HG03460 (cell line): ENCODE data around the gene LRMDA.

Experiments used
- ATAC-seq: cut with Tn5 transposase; IDR thresholded peaks from one replicate; pipeline ENCODE4 v1.9.1; 2021; ENCODE audit not compliant: unreplicated experiment

The LRMDA gene

DNA sequence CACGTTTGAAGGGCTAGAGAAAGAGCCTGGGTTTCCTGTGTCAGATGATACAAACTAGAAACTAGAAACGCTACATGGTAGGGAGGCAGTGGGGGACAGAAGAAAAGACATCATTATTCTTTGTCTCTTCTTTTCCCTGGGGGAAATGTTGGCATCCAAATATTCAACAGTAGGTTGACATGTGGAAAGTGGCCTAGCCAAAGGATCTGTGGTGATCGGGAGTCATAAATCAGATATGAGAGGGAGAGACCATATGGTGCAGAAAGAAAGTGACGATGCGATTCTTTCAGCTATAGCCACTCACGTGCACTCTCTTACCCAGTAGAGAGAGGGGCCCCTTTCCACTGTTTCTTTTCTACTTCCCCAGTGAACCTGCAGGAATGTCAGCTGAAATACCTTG is 964.7 kb downstream of the LRMDA start:
- no peak for ATAC-seq

DNA sequence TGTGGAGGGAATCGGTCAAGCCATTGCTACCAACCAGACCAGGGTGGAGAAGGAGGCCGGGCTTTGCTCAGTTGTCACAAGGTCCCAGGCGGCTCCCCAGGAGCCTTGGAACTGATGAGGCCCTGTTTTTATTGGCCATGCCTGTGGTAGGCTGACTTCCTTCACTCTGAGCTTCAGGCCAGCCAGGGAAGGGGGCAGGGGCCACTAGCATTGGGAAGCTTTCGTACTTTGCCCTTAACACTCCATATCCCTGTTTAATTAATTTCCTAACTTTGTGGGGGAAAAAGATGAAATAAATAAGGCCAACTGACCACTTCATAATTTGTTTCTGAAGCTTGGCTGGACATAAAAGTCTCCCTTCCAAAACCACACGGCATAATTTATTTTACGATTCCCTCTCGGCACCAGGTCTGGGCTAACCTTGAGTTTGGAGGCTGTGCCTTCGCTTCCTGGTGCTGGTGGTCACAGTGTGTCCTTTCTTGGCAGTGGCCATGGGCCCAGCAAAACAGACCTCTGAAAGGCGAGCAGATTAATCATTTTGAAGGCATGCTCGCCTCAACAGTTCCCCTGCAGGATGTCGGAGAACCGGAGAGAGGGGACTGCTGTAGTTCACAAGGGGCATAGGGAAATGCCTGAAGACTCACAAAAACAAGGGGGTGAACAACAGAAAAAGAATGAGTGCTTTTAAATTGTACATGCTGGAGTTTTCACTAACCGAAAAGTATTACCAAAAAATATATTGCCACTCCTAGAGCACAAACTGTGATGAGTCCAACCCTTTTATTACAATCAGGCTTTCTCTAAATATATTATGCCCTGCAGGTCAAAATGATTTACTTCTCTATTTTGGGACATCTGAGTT is 966.0 kb downstream of the LRMDA start:
- no peak for ATAC-seq

DNA sequence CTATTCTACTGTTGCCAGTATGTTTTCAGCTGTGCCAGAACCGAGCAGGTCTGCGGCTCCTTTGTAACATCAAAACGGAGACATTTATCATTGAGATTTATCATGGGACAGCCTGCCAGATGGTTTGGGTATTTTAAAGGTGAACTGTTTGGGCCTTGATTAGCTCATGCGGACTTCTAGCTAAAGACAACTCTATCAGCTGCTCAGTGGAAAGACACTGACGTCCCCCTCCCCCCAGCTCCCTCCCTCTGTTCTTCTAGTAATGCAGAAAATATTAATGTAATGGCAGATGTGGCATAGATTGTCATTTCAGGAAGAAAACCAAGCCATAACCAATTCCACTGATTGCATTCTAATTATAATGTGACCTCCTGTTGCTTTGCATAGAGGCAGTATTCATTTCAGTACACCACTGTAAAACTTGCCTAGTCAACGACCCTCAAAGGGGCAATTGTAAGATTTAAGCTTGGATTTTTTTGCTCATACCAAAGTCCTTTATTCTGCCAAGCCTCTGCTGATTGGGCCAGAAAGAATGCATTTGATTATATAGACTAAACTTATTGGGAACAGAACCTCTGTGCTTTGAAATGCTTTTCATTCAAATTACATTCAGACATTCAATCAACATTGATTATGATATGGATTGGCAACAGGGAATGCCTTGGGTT is 966.8 kb downstream of the LRMDA start:
- no peak for ATAC-seq

DNA sequence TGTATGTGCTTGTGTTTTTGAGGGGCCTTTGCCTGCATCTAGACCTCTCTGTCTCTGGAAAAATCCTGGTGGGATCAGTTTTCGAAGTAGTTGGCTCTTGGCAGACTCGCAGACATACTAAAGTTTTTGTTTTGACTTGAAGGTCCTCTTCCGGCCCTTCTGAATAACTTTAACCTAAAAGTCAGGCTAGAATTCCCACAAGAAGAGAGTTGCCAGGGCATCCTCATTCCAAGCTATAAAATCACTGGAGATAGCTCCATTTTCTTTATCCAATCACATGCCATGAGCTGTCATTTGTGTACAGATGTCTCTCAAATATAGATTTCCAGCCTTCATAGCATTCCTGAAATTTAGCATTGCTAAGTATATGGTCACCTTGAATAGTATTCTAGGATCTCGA is 967.8 kb downstream of the LRMDA start:
- no peak for ATAC-seq

DNA sequence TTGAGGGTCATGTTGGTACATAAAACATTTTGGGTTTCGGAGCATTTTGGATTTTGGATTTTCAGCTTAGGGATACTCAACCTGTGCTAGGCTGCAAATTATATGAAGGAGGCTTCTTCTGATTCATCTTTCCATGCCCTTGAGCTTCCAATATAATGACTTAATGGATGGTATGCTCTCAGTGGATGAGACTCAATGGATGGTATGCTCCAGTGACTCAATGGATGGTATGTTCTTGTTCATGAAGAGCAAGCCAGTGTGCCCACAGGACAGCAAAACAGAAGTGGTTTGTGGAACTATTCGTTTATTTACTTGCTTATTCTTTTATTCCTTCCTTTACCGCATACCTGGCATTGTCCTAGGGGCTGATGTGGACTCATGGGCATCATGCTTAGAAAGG is 969.6 kb downstream of the LRMDA start:
- no peak for ATAC-seq

DNA sequence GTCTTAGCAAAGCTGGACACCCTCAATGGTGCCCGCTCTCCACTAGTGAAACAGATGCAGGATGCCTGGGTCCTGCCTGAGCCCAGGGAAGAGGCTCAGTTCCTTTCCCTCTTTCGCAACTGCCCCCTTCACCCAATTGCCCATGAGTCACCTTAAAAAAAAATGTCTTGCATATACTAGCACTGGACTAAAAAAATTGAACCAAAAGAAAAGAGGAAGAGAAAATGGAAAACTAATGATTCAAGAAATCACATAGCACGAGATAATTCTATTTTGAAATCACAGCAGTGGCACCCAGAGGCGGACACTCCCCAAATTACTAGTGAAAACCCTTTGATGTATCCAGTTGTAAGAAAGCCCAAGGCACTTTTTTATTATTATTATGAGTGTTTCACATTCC is 972.5 kb downstream of the LRMDA start:
- ATAC-seq: no peak

DNA sequence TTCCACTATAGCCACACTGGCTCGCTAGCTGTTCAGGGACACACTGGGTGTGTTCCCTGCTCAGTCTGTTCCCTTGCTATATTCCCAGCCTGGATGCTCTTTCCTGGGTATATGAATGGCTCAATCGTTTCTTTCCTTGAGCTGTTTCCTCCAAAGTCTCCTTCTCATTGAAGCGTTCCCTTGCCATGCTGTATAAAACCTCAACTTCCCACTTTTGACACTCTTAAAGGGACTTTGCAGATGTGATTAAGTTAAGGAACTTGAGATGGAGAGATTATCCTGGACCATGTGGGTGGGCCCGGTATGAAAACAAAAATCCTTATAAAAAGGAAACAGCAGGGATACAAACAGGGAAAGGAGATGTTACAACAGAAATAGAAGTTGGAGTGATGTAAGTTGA is 973.1 kb downstream of the LRMDA start:
- no peak for ATAC-seq

DNA sequence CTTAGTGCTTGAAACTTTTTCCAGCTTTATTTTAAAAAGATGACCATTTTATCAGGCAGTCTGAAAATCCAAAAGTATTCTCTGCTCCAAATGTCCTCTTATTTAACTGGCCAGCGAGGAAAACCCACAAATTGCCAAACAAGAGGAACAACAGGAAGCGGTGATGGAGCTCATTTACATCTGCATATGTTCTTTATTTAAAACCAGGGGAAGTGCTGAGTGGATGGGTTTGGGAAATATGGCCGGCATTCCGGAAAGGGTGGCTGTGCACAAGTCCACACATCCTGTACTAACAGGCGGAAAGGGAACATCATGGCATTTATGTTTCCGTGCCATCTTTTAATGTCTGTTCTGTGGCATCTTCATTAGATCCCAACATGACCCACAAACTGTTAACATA is 974.5 kb downstream of the LRMDA start:
- ATAC-seq: no peak

DNA sequence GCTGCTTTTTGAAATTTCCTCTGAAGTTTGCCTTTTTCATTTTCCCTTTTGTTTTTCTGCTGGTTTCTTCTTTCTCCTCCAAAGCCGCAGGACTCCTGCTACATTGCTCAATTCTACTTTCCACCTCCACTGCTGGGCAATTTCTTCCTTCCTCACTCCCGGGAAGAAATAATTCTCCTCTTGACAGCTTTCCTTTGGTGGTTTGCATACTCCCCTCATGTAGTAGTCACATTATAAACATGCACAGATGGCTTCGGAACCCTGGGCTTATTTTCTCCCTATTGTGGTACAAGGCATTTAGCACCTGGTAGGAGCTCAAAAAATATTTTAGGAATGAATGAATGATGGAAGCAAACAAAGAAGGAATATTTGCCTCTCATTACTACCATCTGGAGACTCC is 977.2 kb downstream of the LRMDA start:
- no peak for ATAC-seq

DNA sequence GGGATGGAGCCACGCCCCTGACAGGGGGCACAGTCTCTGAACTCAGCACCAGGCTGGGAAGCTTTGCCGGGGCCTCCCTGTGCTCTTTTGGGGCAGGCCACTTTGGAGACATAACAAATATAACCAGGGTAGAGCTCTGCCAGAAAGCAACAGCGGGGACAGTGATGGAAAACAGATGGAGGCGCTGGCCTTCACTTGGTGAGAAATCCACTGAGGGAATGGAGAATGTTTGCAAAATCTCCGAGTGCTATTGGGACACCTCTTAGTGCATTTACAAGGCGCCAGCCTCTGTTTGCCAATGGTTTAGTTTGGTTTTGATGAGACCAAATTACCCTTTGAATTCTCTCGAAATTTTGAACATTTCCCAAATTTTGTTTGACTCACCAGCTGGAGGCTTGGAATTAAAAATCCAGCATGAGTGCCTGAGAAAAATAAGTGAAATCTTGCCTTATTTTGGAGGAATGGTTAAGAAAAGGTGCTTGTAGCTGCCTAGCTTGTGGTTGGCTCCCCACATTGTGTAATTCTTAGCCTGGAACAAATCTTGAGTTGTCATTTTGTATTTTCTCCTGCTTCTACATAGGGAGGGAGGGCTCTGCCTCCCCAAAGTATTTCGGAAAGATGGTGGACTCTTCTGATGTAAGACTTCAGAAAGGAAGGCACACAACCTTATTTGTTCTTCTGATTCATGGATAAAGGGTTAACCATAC is 980.5 kb downstream of the LRMDA start:
- ATAC-seq: no peak

DNA sequence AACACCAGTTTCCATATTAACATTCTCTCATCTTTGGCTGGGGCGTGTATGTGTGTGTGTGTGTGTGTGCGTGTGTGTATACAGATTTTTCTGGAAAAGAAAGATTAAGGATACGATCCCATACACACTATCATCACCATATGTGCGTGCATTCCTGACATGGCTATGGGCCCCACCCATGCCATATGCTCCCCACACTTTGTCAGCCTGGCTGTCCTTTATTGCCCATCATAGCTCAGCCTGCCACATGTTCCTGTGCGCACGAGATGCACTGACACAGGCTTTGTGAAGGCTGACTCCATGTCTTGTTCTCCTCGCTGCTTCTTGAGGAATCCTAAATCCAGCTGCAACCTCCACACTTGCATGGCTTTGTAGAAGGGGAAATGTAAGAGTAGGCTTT is 984.1 kb downstream of the LRMDA start:
- no peak for ATAC-seq

DNA sequence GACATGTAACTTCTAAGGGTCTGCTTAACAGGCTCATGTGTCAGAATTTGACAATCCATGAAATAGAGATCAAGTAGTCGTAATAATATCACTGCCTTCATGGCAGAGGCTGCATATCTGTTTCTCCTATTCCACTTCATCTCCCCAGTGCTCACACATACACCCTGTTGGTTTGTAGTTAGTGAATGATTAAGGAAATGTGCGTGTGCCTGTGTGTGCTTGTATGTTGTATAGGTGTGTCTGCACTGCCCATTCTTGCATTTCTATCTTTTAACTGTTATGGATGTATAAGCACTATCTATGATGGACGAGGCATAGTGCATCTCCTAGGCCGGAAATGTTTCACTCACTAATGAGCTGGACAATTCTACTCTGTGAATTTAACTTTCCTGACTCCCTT is 985.2 kb downstream of the LRMDA start:
- ATAC-seq: no peak

DNA sequence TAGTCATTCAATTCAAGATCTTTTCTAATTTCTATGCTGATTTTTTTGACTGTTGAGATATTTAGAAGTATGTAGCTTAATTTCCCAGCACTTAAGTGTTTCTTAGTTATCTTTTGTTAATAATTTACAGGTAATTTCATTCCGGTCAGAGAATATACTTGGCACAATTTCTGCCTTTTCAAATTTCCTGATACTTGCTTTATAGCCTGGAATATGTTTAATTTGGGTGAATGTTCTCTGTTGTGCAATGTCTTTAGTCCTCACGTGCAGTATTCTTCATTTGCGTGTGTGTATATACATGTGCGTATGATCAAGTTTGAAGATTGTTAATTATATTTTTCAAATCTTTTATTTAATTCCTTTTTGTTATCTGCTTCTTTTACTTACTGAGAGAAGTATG is 989.3 kb downstream of the LRMDA start:
- no peak for ATAC-seq

DNA sequence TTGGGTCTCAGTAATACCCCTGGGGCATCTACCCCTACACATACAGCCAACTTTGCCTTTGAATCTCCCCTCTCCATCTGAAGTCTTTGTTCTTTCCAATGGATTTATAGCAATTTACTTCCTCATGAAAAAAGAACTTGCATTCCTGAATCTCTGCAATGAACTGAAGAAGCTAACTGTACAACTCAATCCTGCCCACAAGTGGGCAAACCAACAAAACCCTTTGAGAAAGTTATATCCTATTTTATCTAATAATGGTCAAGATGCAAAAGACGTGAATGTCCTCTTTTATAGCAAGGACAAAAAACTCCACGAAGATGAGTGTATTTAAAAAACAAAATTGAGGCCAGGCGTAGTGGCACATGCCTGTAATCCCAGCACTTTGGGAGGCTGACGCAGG is 991.3 kb downstream of the LRMDA start:
- ATAC-seq: no peak

DNA sequence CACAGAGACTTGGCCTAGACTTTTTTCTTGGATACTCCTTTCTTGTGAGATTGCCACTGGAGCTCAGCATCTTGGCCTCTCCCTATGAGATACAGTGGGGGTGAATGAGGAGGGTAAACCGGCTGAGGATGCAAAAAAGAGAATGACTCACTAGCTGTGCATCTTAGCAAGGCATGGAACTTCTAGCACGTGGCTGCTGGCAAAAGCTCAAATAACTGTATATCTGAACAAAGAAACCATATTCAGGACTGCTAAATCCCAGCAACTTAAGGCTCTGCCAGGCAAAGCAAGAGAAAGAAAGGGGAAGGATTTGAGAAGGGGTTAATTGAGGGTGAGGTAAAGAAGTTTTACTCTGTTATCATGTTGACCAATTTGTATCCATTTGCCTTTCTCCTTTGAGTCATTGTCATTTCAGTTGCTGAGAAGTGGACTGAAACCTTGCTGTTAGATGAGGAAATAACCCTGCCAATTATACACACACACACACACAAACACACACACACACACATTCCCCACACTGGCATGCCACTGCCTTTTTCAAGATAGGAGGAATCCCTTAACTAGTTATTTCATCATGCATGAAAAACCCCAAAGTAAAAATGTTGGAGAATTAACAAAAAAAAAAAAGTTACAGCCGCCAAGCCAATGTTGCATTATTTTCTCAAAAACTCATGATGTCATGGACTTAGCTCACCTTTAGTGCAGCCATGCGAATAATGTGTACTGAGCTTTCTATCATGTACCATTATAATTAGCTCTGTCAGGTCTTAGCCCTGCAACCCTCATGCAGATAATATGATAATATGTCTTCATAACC is 997.3 kb downstream of the LRMDA start:
- ATAC-seq: no peak

DNA sequence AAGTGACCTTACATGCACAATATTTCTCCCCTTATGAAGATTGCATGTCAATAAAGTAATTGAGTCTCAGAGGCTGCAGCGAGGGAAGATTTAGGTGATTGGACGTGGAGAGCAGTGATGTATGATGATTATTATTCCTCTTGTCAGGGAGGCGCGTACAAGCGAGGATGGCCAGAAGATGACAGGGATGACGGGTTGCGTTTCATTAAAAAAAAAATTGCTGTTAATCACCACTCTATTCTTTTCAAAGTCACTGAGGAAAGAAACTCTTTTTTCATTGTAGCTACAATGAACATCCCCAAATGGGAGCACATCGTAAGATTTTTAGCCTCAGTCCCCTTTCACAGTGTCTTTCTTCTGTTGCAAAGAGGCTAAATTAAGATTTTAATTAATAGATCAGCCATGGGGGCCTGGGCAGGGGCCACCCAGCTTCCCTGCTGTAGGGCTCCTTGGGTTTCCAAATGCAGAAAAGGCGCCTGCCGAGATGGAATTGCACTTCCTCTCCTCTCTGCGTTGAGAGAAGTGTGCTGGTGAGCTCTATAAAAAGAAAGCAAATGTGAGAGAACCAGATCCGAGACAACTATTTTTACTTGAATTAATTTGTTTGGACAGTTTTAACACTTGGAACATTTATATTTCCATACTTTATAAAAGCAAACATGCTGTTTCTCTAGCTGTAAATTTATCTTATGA is 998.1 kb downstream of the LRMDA start:
- ATAC-seq: no peak

DNA sequence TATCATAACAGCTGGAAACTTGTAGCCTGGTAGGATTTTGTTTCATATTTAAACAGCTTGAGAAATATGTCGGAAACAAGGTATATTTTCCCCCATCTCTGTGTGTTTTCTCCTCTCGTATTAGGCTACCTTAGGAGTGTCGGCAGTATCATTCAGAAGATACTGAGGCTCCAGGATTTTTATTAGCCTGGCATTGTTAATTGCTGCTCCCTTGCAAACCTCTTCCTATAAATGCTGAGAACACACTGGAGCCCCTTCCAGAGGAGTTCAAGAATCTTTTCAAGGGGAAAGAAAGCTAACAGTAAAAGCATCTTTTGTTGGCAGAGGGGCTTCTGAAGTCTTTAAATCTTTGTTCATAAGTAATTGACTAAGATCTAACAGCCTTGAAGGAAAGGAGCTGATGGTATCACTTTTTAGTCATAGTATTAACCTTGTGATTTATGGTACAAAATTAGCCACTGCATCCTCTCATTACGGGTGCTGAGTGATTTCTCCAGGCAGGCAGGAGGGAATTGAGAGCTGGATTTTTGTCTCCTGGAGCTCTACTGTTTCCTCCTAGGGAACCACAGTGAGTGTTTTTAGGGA is 998.7 kb downstream of the LRMDA start:
- no peak for ATAC-seq

DNA sequence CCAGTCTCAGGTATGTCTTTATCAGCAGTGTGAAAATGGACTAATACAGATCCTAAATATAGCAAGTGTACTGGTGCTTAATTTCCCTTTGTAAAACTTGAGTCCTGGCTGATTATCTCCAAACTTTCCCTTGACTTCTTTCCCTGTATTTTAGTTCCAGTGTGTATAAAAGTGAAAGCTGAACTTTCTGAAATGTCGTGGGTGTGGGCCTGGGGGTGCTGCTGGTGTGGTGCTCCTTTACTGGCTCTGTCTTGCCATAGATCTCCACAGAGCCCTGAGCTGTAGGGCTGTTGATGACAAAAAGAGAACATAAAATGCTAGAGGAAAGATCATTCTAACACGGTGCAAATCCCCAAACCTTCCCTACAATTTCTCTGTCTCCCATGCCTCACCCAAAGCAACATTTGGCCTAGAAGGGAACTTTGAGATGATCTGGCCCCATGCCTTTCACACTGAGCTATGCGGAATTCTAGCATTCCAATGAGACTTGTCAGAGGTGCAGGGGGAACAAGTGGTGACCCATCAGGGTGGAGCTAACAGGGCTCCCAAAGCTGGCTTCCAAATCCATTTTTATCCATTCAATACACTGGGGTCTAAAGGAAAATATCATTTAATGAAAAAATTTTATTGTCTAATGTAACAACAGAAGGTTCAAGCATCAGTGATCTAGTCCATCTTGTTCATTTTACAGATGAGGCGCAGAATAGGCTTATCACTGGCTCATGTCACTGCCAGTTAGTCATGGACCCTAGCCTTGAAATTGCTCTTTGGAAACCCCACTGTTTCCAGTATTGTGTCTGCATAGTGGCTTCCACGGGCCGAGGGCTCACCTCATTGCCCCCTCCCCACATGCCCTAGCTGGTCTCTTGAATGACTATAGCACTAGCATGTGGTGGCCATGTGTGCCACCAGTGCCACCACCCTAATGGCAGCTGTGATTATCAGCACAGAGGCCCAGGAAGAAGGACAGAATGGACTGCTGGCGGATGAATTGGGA is 1000.9 kb downstream of the LRMDA start:
- ATAC-seq: no peak
